HEK293 (cell line): ENCODE results near the gene UNC13A.

Source experiments
- CTCF ChIA-PET: fragments of 350-600 bp; formaldehyde crosslinking; extraction: SDS; loops from one replicate; lab custom pipeline; 2021; ENCODE audit warnings: antibody characterized with exemption; lab: Yijun Ruan, JAX
- POLR2A ChIA-PET: fragments of 300-600 bp; formaldehyde crosslinking; extraction: SDS; loops from one replicate; lab custom pipeline; 2020; ENCODE audit warnings: antibody characterized with exemption, inconsistent platforms; lab: Yijun Ruan, JAX
- H3K27ac ChIP-seq: fragments of 200-500 bp; sonication (Bioruptor generic); 2 replicates; pipeline ENCODE4 v1.5.1; 2014; ENCODE audit warnings: low read depth, low read length, control low read depth, inconsistent platforms; ENCODE audit errors: extremely low read depth
- H3K36me3 ChIP-seq, 2 experiments: fragments of 200-500 bp in 1 of 2; sonication (Bioruptor generic) in 1 of 2; 1 replicate in 1 of 2; 2 replicates in 1 of 2; pipeline ENCODE4 v1.5.1; 2014 to 2017; ENCODE audit warnings: inconsistent platforms in 2 of 2, low read length in 2 of 2; ENCODE audit not compliant: control insufficient read depth in 2 of 2, insufficient read depth in 1 of 2
- H3K4me1 ChIP-seq: fragments of 200-500 bp; sonication (Bioruptor generic); 2 replicates; pipeline ENCODE4 v1.5.1; 2014; ENCODE audit warnings: mild to moderate bottlenecking, low read length, inconsistent platforms; ENCODE audit not compliant: control insufficient read depth, insufficient read depth
- H3K4me3 ChIP-seq: 2 replicates; pipeline ENCODE4 v1.5.1; 2011; ENCODE audit warnings: low read depth, mild to moderate bottlenecking, control low read depth, low read length, moderate library complexity
- H3K9me3 ChIP-seq: fragments of 200-500 bp; sonication (Bioruptor generic); 2 replicates; pipeline ENCODE4 v1.5.1; 2014; ENCODE audit warnings: low read depth, low read length, inconsistent platforms; ENCODE audit not compliant: control insufficient read depth, insufficient read depth
- SP7 ChIP-seq: fragments of 450-650 bp; formaldehyde crosslinking; IDR thresholded peaks from 2 replicates; pipeline ENCODE4 v1.5.1; 2016; ENCODE audit warnings: missing biosample characterization, missing genetic modification characterization
- ZBTB7A ChIP-seq: fragments of 450-650 bp; formaldehyde crosslinking; IDR thresholded peaks from 2 replicates; pipeline ENCODE4 v1.5.1; 2016; ENCODE audit warnings: low read depth, missing biosample characterization, missing genetic modification characterization
- ZFP3 ChIP-seq: fragments of 450-650 bp; formaldehyde crosslinking; IDR thresholded peaks from 2 replicates; pipeline ENCODE4 v1.5.1; 2016; ENCODE audit warnings: low read depth, missing biosample characterization, missing genetic modification characterization
- ZNF501 ChIP-seq: fragments of 450-650 bp; formaldehyde crosslinking; IDR thresholded peaks from 2 replicates; pipeline ENCODE4 v1.5.1; 2016; ENCODE audit warnings: missing biosample characterization, missing genetic modification characterization
- ZNF514 ChIP-seq: fragments of 450-650 bp; formaldehyde crosslinking; IDR thresholded peaks from 2 replicates; pipeline ENCODE4 v1.5.1; 2016; ENCODE audit warnings: missing biosample characterization, missing genetic modification characterization
- ZNF548 ChIP-seq: fragments of 450-650 bp; formaldehyde crosslinking; IDR thresholded peaks from 2 replicates; pipeline ENCODE4 v1.5.1; 2016; ENCODE audit warnings: missing biosample characterization, missing genetic modification characterization
- ZNF621 ChIP-seq: fragments of 450-650 bp; formaldehyde crosslinking; IDR thresholded peaks from 2 replicates; pipeline ENCODE4 v1.5.1; 2017; ENCODE audit warnings: missing biosample characterization, missing genetic modification characterization
- ZNF837 ChIP-seq: fragments of 450-650 bp; formaldehyde crosslinking; IDR thresholded peaks from 2 replicates; pipeline ENCODE4 v1.5.1; 2016; ENCODE audit warnings: missing biosample characterization, missing genetic modification characterization
- ZSCAN30 ChIP-seq: fragments of 450-650 bp; IDR thresholded peaks from 2 replicates; pipeline ENCODE4 v1.5.1; 2018; ENCODE audit warnings: missing biosample characterization, mild to moderate bottlenecking, missing genetic modification characterization, moderate library complexity
- TF ChIP-seq, protein P1 (sequence below): fragments of 450-650 bp; formaldehyde crosslinking; IDR thresholded peaks from 2 replicates; pipeline ENCODE4 v1.5.1; 2016; ENCODE audit warnings: missing biosample characterization, missing genetic modification characterization
- TF ChIP-seq, protein P2 (sequence below): fragments of 450-650 bp; formaldehyde crosslinking; conservative IDR thresholded peaks from 2 replicates; pipeline ENCODE4 v1.5.1; 2016; ENCODE audit warnings: low read depth, missing biosample characterization, missing genetic modification characterization
- TF ChIP-seq, protein P3 (sequence below): fragments of 450-650 bp; formaldehyde crosslinking; IDR thresholded peaks from 2 replicates; pipeline ENCODE4 v1.5.1; 2016; ENCODE audit warnings: missing biosample characterization, missing genetic modification characterization
- TF ChIP-seq, protein P4 (sequence below): fragments of 450-650 bp; formaldehyde crosslinking; IDR thresholded peaks from 2 replicates; pipeline ENCODE4 v1.5.1; 2017; ENCODE audit warnings: missing biosample characterization, missing genetic modification characterization
- TF ChIP-seq, protein P5 (sequence below): fragments of 450-650 bp; formaldehyde crosslinking; IDR thresholded peaks from 2 replicates; pipeline ENCODE4 v1.5.1; 2016; ENCODE audit warnings: missing biosample characterization, missing genetic modification characterization

UNC13A gene

DNA sequence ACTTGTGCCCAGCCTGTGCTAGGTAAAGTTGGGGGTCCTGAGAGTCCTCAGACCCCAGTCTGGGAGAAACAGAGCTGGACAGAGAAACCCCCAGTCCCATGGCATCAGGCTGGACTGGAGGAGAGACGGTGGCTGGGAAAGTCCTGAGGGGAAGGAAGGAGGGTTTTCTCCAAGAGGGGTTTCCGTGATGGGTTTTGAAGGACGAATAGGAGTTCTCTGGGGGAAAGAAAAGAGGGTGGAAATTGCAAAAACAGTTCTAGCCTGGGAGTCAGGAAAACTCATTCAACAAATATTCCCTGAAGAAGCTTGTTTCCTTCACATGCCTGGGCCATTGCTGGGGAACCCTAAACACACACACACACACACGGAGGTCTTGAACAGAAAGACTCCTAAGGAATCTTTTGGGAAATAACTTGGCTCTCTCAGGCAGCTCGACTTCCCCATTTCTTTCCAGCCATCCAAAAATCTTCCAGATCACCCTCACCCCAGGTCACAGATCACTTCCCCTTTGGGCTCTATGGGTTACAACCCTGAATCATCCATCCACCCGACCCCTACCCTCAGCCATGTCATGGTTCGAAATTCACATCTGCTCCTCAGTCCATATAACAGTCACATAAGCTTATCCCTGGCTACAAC, 85.2 kb downstream of the UNC13A start:
- H3K36me3 ChIP-seq = no peaks in the 10 kb centered on the region
- ChIA-PET CTCF (no interaction called here), POLR2A (interaction anchor here (1.2 kb wide), 1 partner anchor 256 kb away, joined by 4 read pairs; the partner anchor contains the start of gene RPL18A)

DNA sequence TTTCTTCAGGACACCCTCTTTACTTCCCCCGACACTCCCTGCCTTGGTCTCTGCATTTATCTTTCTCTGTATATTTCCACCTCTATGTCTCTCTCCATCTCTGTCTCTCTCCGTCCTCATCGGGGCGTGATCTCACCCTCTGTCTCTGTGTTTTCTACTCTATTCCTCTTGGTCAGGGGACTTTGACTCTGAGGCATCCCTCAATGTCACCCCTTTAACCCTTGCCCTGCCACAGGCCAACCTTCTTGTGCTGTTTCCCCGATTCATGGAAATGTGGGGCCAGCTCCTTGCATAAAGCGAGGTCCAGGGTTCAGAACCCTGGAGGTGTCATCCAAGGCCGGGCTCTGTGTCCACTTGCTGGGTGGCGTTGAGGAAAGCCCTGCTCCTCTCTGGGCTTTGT, 85.9 kb downstream of the UNC13A start:
- Histone ChIP-seq H3K9me3 (no peaks in the 10 kb centered on the region), H3K27ac (no peak overlapping the region), H3K4me3 (no peak overlapping the region), H3K36me3 (no peaks in the 10 kb centered on the region), H3K4me1 (no peaks in the 10 kb centered on the region)
- TF ChIP-seq ZSCAN30 (no peak), ZNF837 (tag by site-specific recombination) (no peak), ZNF501 (tag by site-specific recombination) (no peak), ZBTB7A (no peak), SP7 (tag by site-specific recombination) (no peak), ZNF514 (no peak), ZNF548 (no peak), ZNF621 (tag by site-specific recombination) (no peak)
- TF ChIP-seq, protein P1, sequence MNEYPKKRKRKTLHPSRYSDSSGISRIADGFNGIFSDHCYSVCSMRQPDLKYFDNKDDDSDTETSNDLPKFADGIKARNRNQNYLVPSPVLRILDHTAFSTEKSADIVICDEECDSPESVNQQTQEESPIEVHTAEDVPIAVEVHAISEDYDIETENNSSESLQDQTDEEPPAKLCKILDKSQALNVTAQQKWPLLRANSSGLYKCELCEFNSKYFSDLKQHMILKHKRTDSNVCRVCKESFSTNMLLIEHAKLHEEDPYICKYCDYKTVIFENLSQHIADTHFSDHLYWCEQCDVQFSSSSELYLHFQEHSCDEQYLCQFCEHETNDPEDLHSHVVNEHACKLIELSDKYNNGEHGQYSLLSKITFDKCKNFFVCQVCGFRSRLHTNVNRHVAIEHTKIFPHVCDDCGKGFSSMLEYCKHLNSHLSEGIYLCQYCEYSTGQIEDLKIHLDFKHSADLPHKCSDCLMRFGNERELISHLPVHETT (tag by site-specific recombination) = no peak
- TF ChIP-seq, protein P2, sequence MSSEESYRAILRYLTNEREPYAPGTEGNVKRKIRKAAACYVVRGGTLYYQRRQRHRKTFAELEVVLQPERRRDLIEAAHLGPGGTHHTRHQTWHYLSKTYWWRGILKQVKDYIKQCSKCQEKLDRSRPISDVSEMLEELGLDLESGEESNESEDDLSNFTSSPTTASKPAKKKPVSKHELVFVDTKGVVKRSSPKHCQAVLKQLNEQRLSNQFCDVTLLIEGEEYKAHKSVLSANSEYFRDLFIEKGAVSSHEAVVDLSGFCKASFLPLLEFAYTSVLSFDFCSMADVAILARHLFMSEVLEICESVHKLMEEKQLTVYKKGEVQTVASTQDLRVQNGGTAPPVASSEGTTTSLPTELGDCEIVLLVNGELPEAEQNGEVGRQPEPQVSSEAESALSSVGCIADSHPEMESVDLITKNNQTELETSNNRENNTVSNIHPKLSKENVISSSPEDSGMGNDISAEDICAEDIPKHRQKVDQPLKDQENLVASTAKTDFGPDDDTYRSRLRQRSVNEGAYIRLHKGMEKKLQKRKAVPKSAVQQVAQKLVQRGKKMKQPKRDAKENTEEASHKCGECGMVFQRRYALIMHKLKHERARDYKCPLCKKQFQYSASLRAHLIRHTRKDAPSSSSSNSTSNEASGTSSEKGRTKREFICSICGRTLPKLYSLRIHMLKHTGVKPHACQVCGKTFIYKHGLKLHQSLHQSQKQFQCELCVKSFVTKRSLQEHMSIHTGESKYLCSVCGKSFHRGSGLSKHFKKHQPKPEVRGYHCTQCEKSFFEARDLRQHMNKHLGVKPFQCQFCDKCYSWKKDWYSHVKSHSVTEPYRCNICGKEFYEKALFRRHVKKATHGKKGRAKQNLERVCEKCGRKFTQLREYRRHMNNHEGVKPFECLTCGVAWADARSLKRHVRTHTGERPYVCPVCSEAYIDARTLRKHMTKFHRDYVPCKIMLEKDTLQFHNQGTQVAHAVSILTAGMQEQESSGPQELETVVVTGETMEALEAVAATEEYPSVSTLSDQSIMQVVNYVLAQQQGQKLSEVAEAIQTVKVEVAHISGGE = no peak
- TF ChIP-seq, protein P3, sequence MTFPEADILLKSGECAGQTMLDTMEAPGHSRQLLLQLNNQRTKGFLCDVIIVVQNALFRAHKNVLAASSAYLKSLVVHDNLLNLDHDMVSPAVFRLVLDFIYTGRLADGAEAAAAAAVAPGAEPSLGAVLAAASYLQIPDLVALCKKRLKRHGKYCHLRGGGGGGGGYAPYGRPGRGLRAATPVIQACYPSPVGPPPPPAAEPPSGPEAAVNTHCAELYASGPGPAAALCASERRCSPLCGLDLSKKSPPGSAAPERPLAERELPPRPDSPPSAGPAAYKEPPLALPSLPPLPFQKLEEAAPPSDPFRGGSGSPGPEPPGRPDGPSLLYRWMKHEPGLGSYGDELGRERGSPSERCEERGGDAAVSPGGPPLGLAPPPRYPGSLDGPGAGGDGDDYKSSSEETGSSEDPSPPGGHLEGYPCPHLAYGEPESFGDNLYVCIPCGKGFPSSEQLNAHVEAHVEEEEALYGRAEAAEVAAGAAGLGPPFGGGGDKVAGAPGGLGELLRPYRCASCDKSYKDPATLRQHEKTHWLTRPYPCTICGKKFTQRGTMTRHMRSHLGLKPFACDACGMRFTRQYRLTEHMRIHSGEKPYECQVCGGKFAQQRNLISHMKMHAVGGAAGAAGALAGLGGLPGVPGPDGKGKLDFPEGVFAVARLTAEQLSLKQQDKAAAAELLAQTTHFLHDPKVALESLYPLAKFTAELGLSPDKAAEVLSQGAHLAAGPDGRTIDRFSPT (tag by site-specific recombination) = no peak
- POLR2A ChIA-PET = no interaction called here
- CTCF ChIA-PET = no interaction called here

More for the DNA sequence above, 85.2 kb downstream of the UNC13A start:
- no peak overlapping the region for H3K27ac ChIP-seq
- H3K9me3 ChIP-seq = no peaks in the 10 kb centered on the region
- H3K4me1 ChIP-seq = no peaks in the 10 kb centered on the region
- TF ChIP-seq ZFP3 (tag by site-specific recombination) = peak; percentile 96
- TF ChIP-seq, protein P4, sequence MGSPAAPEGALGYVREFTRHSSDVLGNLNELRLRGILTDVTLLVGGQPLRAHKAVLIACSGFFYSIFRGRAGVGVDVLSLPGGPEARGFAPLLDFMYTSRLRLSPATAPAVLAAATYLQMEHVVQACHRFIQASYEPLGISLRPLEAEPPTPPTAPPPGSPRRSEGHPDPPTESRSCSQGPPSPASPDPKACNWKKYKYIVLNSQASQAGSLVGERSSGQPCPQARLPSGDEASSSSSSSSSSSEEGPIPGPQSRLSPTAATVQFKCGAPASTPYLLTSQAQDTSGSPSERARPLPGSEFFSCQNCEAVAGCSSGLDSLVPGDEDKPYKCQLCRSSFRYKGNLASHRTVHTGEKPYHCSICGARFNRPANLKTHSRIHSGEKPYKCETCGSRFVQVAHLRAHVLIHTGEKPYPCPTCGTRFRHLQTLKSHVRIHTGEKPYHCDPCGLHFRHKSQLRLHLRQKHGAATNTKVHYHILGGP = no peak
- TF ChIP-seq, protein P5, sequence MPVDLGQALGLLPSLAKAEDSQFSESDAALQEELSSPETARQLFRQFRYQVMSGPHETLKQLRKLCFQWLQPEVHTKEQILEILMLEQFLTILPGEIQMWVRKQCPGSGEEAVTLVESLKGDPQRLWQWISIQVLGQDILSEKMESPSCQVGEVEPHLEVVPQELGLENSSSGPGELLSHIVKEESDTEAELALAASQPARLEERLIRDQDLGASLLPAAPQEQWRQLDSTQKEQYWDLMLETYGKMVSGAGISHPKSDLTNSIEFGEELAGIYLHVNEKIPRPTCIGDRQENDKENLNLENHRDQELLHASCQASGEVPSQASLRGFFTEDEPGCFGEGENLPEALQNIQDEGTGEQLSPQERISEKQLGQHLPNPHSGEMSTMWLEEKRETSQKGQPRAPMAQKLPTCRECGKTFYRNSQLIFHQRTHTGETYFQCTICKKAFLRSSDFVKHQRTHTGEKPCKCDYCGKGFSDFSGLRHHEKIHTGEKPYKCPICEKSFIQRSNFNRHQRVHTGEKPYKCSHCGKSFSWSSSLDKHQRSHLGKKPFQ (tag by site-specific recombination) = no peak
- H3K4me3 ChIP-seq = no peak overlapping the region
